ENCODE data around the gene CDX2.

DNA sequence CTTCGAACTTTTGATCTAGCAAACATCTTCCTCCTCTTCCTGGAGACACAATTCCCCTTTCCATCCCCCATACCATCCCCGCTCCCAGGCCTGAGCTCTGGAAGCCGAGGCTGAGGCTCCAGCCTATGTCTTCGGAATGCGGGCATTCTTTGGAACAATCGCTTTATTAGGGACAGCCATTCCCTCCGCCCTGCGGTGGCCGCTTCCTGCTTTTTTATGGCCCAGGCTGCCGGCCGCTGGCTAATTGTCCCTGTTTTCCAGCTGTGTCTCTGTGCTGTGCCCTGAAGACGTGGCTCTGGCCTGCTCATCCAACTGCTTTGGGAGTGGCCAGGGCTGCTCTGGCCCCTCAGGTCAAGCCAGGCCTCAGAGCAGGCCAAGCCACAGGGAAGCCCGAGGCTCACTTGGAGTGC is 2.1 kb upstream of the CDX2 start:
- TF ChIP-seq, protein P1, sequence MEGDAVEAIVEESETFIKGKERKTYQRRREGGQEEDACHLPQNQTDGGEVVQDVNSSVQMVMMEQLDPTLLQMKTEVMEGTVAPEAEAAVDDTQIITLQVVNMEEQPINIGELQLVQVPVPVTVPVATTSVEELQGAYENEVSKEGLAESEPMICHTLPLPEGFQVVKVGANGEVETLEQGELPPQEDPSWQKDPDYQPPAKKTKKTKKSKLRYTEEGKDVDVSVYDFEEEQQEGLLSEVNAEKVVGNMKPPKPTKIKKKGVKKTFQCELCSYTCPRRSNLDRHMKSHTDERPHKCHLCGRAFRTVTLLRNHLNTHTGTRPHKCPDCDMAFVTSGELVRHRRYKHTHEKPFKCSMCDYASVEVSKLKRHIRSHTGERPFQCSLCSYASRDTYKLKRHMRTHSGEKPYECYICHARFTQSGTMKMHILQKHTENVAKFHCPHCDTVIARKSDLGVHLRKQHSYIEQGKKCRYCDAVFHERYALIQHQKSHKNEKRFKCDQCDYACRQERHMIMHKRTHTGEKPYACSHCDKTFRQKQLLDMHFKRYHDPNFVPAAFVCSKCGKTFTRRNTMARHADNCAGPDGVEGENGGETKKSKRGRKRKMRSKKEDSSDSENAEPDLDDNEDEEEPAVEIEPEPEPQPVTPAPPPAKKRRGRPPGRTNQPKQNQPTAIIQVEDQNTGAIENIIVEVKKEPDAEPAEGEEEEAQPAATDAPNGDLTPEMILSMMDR (IDR thresholded peaks at IDR 0.05), result no peak
- TF ChIP-seq TCF7L2 (IDR thresholded peaks at IDR 0.05; ENCODE audit: low read depth, low read length), result no peak
